Ishikawa (cell line): ENCODE measurements around the gene BTBD9.

Experiments
- CEBPB ChIP-seq: IDR thresholded peaks from 2 replicates; pipeline ENCODE4 v1.6.1; 2012
- CREB1 ChIP-seq: IDR thresholded peaks from 2 replicates; pipeline ENCODE4 v1.6.1; 2012; ENCODE audit warnings: low read depth
- EGR1 ChIP-seq: IDR thresholded peaks from 2 replicates; pipeline ENCODE4 v1.6.1; 2012
- EP300 ChIP-seq: IDR thresholded peaks from 2 replicates; pipeline ENCODE4 v1.6.1; 2012; ENCODE audit warnings: borderline replicate concordance
- FOXM1 ChIP-seq: IDR thresholded peaks from 2 replicates; pipeline ENCODE4 v1.6.1; 2012; ENCODE audit warnings: low read depth, borderline replicate concordance
- NFIC ChIP-seq: IDR thresholded peaks from 2 replicates; pipeline ENCODE4 v1.6.1; 2012
- RAD21 ChIP-seq: IDR thresholded peaks from 2 replicates; pipeline ENCODE4 v1.6.1; 2012; ENCODE audit warnings: low read depth
- TAF1 ChIP-seq: IDR thresholded peaks from 2 replicates; pipeline ENCODE4 v1.6.1; 2012; ENCODE audit warnings: low read depth, mild to moderate bottlenecking
- TCF12 ChIP-seq: IDR thresholded peaks from 2 replicates; pipeline ENCODE4 v1.6.1; 2012; ENCODE audit warnings: low read depth
- TEAD4 ChIP-seq: IDR thresholded peaks from 2 replicates; pipeline ENCODE4 v1.6.1; 2012
- YY1 ChIP-seq: IDR thresholded peaks from 2 replicates; pipeline ENCODE4 v1.6.1; 2012; ENCODE audit warnings: low read depth
- ZBTB7A ChIP-seq: IDR thresholded peaks from 2 replicates; pipeline ENCODE4 v1.6.1; 2012; ENCODE audit warnings: low read depth
- TF ChIP-seq, protein P1 (sequence below): IDR thresholded peaks from 2 replicates; pipeline ENCODE4 v1.6.1; 2012
- TF ChIP-seq, protein P2 (sequence below): IDR thresholded peaks from 2 replicates; pipeline ENCODE4 v1.6.1; 2012; ENCODE audit warnings: low read depth, mild to moderate bottlenecking
- TF ChIP-seq, protein P3 (sequence below): IDR thresholded peaks from 2 replicates; pipeline ENCODE4 v1.6.1; 2012

Gene BTBD9

DNA sequence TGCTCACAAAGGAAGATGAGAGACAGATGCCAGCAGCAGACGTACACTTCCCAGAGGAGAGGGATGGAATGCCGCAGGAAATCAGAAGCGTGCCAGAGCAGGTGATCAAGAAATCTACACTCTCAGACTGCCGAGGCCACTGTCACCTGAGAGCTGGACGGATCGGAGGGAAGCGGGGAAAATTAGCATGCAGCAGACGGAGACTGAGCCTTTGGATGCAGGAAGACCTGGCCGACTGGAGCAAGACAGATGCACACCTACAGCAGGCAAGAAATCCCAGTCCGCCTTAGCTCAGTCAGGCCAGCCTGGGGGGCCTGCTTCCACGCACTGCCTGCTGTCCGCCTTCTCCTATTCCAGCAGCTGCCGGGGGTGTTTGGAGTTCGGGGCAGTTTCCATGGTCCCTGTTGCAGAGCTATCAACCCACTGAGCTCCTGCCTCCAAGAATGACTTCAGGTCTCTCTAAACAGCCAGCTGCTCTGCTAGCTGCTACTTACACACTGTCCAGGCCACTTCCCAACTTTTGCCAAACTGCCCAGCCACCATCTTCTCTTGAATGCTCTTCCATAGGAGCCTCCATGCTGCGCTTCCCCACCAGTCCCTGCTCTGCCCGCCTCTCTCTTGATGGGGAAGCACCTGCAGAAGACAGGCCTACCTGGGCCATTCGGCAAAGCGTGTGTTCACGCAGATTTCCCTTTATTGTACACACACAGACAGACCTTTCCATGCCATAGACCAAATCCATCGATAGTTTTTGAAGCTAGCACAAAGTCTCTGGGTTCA is 451.7 kb downstream of the BTBD9 start:
- no peak for TF ChIP-seq TCF12
- no peak for TF ChIP-seq CREB1
- TF ChIP-seq, protein P1, sequence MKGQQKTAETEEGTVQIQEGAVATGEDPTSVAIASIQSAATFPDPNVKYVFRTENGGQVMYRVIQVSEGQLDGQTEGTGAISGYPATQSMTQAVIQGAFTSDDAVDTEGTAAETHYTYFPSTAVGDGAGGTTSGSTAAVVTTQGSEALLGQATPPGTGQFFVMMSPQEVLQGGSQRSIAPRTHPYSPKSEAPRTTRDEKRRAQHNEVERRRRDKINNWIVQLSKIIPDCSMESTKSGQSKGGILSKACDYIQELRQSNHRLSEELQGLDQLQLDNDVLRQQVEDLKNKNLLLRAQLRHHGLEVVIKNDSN: no peak
- TF ChIP-seq ZBTB7A: no peak
- TF ChIP-seq EP300: no peak
- no peak for TF ChIP-seq NFIC
- no peak for TF ChIP-seq TEAD4
- TF ChIP-seq EGR1: no peak
- no peak for TF ChIP-seq TAF1
- no peak for TF ChIP-seq FOXM1
- no peak for TF ChIP-seq YY1
- TF ChIP-seq, protein P2, sequence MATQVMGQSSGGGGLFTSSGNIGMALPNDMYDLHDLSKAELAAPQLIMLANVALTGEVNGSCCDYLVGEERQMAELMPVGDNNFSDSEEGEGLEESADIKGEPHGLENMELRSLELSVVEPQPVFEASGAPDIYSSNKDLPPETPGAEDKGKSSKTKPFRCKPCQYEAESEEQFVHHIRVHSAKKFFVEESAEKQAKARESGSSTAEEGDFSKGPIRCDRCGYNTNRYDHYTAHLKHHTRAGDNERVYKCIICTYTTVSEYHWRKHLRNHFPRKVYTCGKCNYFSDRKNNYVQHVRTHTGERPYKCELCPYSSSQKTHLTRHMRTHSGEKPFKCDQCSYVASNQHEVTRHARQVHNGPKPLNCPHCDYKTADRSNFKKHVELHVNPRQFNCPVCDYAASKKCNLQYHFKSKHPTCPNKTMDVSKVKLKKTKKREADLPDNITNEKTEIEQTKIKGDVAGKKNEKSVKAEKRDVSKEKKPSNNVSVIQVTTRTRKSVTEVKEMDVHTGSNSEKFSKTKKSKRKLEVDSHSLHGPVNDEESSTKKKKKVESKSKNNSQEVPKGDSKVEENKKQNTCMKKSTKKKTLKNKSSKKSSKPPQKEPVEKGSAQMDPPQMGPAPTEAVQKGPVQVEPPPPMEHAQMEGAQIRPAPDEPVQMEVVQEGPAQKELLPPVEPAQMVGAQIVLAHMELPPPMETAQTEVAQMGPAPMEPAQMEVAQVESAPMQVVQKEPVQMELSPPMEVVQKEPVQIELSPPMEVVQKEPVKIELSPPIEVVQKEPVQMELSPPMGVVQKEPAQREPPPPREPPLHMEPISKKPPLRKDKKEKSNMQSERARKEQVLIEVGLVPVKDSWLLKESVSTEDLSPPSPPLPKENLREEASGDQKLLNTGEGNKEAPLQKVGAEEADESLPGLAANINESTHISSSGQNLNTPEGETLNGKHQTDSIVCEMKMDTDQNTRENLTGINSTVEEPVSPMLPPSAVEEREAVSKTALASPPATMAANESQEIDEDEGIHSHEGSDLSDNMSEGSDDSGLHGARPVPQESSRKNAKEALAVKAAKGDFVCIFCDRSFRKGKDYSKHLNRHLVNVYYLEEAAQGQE: no peak
- TF ChIP-seq, protein P3, sequence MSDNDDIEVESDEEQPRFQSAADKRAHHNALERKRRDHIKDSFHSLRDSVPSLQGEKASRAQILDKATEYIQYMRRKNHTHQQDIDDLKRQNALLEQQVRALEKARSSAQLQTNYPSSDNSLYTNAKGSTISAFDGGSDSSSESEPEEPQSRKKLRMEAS: no peak
- TF ChIP-seq RAD21: no peak
- no peak for TF ChIP-seq CEBPB

DNA sequence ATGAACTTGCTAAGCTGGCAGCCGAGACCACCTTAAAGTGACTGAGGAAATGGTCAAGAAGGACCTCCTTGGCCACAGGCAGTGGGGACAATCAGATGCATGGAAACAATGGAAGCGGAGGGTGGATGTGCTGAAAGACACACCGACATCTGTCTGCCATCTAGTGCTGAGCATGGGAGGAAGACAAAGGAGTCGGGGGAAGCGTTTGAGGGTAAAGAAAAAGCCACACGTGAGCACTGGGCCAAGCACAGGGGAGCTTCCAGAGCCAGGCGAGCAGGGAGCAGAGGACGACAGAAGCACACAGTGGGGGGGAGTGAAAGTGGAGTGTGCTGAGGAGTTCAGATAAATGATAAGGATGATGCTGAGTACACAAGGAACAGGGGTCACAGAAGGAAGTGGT is 452.4 kb downstream of the BTBD9 start:
- no peak for TF ChIP-seq ZBTB7A
- no peak for TF ChIP-seq TAF1
- TF ChIP-seq CREB1: no peak
- no peak for TF ChIP-seq FOXM1
- TF ChIP-seq TCF12: no peak
- TF ChIP-seq, protein P2: no peak
- TF ChIP-seq TEAD4: no peak
- TF ChIP-seq RAD21: no peak
- no peak for TF ChIP-seq NFIC
- TF ChIP-seq, protein P1: no peak
- TF ChIP-seq, protein P3: no peak
- TF ChIP-seq EGR1: no peak
- no peak for TF ChIP-seq CEBPB
- no peak for TF ChIP-seq YY1
- TF ChIP-seq EP300: no peak

DNA sequence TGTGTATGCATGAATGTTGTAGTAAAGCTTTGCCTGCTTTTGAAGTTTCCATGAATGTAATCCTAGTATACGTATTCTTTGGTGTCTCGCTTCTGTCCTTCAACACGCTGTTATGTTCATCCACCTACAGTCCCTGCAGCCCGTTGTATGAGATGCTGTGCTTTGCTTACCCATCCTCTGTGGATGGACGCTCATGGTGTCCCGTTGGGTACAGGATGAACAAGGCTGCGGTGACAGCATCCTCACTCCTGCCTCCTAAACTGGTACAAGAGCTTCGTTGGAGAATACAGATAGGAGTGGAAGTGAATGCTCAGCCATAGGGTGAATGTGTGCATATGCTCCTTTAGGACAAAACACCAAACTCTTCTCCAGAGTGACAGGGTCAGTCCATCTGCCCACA is 454.0 kb downstream of the BTBD9 start:
- TF ChIP-seq, protein P1: no peak
- TF ChIP-seq, protein P2: no peak
- no peak for TF ChIP-seq EP300
- no peak for TF ChIP-seq TEAD4
- no peak for TF ChIP-seq CEBPB
- no peak for TF ChIP-seq TAF1
- no peak for TF ChIP-seq RAD21
- no peak for TF ChIP-seq NFIC
- TF ChIP-seq FOXM1: no peak

DNA sequence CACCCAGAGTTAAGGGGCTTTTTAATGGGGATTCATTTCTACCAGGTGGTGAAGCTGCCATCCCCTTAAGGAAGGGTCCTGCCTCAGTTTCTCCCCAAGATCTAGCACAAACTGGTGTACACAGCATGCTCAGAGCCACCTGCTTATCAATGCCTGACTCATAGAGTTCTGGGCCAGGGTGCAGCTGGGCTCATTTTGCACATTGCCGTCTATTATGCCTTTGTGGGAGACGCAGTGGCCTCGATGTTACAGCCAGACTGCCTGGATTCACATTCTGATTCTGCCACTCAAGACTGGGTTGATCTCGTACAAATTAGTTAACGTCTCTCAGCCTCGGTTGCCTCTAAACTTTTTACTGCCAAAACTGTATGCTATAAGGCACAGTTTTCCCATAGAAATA is 454.5 kb downstream of the BTBD9 start:
- TF ChIP-seq RAD21 (no peak), TEAD4 (no peak), FOXM1 (no peak), YY1 (no peak)
